Tibial nerve (tissue), 4 donors: Measurements from ENCODE around the gene SHISA2.

Source experiments
- EP300 ChIP-seq, 2 donors: sonication (generic); formaldehyde crosslinking; IDR thresholded peaks; one replicate each; pipeline ENCODE4 v1.6.1; 2017; ENCODE audit warnings: antibody characterized with exemption in 2 of 2, mild to moderate bottlenecking in 1 of 2
- POLR2A ChIP-seq, 2 donors: fragments of 450-650 bp; IDR thresholded peaks; one replicate each; pipeline ENCODE4 v1.6.1; 2017; ENCODE audit warnings: antibody characterized with exemption in 2 of 2, mild to moderate bottlenecking in 2 of 2, moderate library complexity in 2 of 2
- TF ChIP-seq, protein P1 (sequence below), 5 experiments: fragments of 200-600 bp in 3 of 5; fragments of 450-650 bp in 2 of 5; sonication (generic) in 3 of 5; IDR thresholded peaks; one replicate each; pipeline ENCODE4 v1.5.1; 2016 to 2019; ENCODE audit warnings: antibody characterized with exemption in 5 of 5, mild to moderate bottlenecking in 3 of 5, moderate library complexity in 2 of 5

DNA sequence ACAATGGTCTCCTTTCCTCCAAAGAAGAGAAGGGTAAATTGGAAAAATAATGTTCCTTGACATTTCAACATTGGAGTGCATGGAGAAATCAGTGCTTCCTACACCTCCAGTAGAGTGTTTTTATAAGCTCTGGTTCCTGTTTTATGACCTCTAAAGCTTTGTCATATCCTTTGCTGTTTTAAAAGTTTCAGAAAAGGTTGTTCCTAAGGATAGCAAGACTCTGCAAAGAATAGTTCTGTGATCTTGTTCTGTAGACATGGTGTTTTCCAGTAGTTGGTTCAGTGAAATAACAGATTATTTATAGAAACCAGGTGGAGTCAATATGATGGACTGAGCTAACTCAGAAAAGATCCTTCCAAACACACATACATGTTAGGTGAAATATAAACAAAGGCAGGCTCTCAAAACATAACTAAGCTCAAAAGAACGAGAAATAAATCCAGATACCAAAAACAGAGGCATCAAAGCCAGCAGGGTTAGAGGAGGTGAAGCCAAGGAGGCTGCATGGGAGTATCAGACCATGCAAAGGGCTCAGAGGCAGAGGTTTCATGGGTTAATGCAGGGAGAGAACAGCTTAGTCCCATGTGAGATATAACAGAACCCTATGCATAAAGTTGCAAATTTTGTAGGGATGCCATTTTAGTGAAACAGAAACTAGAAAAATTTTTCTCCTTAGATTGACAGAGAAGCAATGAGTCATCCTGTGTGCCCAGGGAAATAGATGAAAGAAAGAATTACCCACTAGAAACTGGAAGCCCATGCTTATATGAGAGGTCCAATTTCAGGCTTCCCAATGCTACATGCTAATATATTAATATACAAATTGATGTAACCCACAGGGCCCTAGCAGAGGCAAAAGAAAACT is 44.3 kb downstream of the SHISA2 start:
- TF ChIP-seq, protein P1, sequence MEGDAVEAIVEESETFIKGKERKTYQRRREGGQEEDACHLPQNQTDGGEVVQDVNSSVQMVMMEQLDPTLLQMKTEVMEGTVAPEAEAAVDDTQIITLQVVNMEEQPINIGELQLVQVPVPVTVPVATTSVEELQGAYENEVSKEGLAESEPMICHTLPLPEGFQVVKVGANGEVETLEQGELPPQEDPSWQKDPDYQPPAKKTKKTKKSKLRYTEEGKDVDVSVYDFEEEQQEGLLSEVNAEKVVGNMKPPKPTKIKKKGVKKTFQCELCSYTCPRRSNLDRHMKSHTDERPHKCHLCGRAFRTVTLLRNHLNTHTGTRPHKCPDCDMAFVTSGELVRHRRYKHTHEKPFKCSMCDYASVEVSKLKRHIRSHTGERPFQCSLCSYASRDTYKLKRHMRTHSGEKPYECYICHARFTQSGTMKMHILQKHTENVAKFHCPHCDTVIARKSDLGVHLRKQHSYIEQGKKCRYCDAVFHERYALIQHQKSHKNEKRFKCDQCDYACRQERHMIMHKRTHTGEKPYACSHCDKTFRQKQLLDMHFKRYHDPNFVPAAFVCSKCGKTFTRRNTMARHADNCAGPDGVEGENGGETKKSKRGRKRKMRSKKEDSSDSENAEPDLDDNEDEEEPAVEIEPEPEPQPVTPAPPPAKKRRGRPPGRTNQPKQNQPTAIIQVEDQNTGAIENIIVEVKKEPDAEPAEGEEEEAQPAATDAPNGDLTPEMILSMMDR (IDR thresholded peaks at IDR 0.05): no peak
- TF ChIP-seq POLR2A (IDR thresholded peaks at IDR 0.05): no peak
- TF ChIP-seq EP300 (IDR thresholded peaks at IDR 0.05): no peak
